WTC11 (cell line): ENCODE data around the gene VTA1. TPM values are rescaled to one million over a fixed set of nuclear protein-coding genes. Genes with fewer than 3 reads are reported as not detected.

Experiments
- ATAC-seq: fragments of 200-7000 bp; cut with Tn5 transposase; 2 replicates; pipeline ENCODE4 v1.10.0; 2021; ENCODE audit warnings: mild to moderate bottlenecking, moderate library complexity
- CTCF ChIA-PET: fragments of 300-600 bp; sonication (Branson Sonifier 250); formaldehyde crosslinking; loops from one replicate; lab custom pipeline; 2021; ENCODE audit warnings: antibody characterized with exemption; lab: Charles Lee
- POLR2A ChIA-PET: fragments of 350-600 bp; sonication (Branson Sonifier 250); formaldehyde crosslinking; loops from one replicate; lab custom pipeline; 2021; ENCODE audit warnings: antibody characterized with exemption; lab: Charles Lee
- DNase-seq: peaks from one replicate; pipeline ENCODE4 v3.0.0; 2021; ENCODE audit warnings: low spot score
- H3K27ac Mint-ChIP-seq: 2 replicates; pipeline ENCODE4 v1.8.0; 2021; ENCODE audit warnings: mixed read lengths
- H3K27me3 Mint-ChIP-seq: 2 replicates; pipeline ENCODE4 v1.8.0; 2021; ENCODE audit warnings: low read depth, mild to moderate bottlenecking, moderate library complexity, mixed read lengths
- H3K36me3 Mint-ChIP-seq: 2 replicates; pipeline ENCODE4 v1.8.0; 2021; ENCODE audit warnings: mixed read lengths
- H3K4me1 Mint-ChIP-seq: 2 replicates; pipeline ENCODE4 v1.8.0; 2022; ENCODE audit warnings: mixed read lengths
- H3K4me3 Mint-ChIP-seq: 2 replicates; pipeline ENCODE4 v1.8.0; 2021; ENCODE audit warnings: mild to moderate bottlenecking, moderate library complexity, mixed read lengths
- H3K9me3 Mint-ChIP-seq: 2 replicates; pipeline ENCODE4 v1.8.0; 2021; ENCODE audit warnings: mixed read lengths
- ATF3 ChIP-seq: sonication (generic); formaldehyde crosslinking; conservative IDR thresholded peaks from 2 replicates; pipeline ENCODE4 v1.8.1; 2022; ENCODE audit warnings: mild to moderate bottlenecking, missing genetic modification reagents
- E2F5 ChIP-seq: sonication (generic); formaldehyde crosslinking; IDR thresholded peaks from 2 replicates; pipeline ENCODE4 v1.8.1; 2022; ENCODE audit warnings: mild to moderate bottlenecking, moderate library complexity, missing genetic modification reagents
- ERG ChIP-seq: fragments of 250-450 bp; sonication (Bioruptor Pico); IDR thresholded peaks from 2 replicates; pipeline ENCODE4 v1.8.0; 2021; ENCODE audit warnings: mild to moderate bottlenecking
- HMGA2 ChIP-seq: fragments of 250-450 bp; sonication (Bioruptor Pico); IDR thresholded peaks from 2 replicates; pipeline ENCODE4 v1.4.0; 2021; ENCODE audit warnings: mild to moderate bottlenecking, moderate library complexity
- NFATC4 ChIP-seq: fragments of 250-450 bp; sonication (Bioruptor Pico); IDR thresholded peaks from 2 replicates; pipeline ENCODE4 v1.9.0; 2021; ENCODE audit warnings: mild to moderate bottlenecking
- NR2C2 ChIP-seq: sonication (generic); formaldehyde crosslinking; IDR thresholded peaks from 2 replicates; pipeline ENCODE4 v1.8.0; 2022; ENCODE audit warnings: mild to moderate bottlenecking, missing genetic modification reagents
- PREB ChIP-seq: sonication (generic); formaldehyde crosslinking; IDR thresholded peaks from 2 replicates; pipeline ENCODE4 v1.8.1; 2022; ENCODE audit warnings: mild to moderate bottlenecking, missing genetic modification reagents, moderate library complexity, borderline replicate concordance
- ZBTB43 ChIP-seq: sonication (generic); formaldehyde crosslinking; IDR thresholded peaks from 2 replicates; pipeline ENCODE4 v1.8.1; 2023; ENCODE audit warnings: mild to moderate bottlenecking, missing genetic modification reagents
- ZSCAN18 ChIP-seq: fragments of 250-450 bp; sonication (Bioruptor Pico); IDR thresholded peaks from 2 replicates; pipeline ENCODE4 v2.1.2; 2022; ENCODE audit warnings: mild to moderate bottlenecking, moderate library complexity
- total RNA-seq: library from RNA; stranded (reverse); gene quantifications from 3 replicates; pipeline ENCODE4 v1.2.3, GENCODE V29; 2021
- TF ChIP-seq, protein P1 (sequence below): sonication (generic); formaldehyde crosslinking; IDR thresholded peaks from 2 replicates; pipeline ENCODE4 v1.8.0; 2022; ENCODE audit warnings: mild to moderate bottlenecking, missing genetic modification reagents
- TF ChIP-seq, protein P2 (sequence below): sonication (generic); formaldehyde crosslinking; IDR thresholded peaks from 2 replicates; pipeline ENCODE4 v1.8.1; 2023; ENCODE audit warnings: mild to moderate bottlenecking, missing genetic modification reagents
- TF ChIP-seq, protein P3 (sequence below): sonication (generic); formaldehyde crosslinking; conservative IDR thresholded peaks from 2 replicates; pipeline ENCODE4 v1.8.1; 2023; ENCODE audit warnings: mild to moderate bottlenecking, low read depth, missing genetic modification reagents, moderate library complexity

VTA1 gene
- total RNA-seq, 1 experiment from 2014 or later, result 55.4 TPM

DNA sequence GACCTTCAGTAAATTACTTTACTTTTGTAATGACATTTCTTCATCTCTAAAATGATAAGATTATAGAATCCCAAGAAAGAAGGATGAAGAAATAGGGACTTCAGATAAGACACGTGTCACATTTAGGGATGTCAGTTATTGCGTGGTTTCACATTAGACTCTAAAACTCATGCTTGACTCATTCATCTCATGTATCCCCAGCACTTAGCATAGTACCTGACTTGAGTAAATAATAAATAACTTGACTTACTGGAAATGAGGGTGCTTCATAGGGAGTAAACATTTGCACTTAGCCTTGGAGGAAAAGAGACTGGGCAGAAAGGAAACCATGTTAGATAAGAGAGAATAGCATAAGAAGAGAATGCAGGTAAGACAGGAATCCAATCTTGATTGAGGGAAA is 37.2 kb downstream of the VTA1 start:
- DNase-seq, result no peak
- TF ChIP-seq ZSCAN18 (CRISPR knock-in tag), result no peak
- no peak for TF ChIP-seq HMGA2 (CRISPR knock-in tag)
- TF ChIP-seq, protein P1, sequence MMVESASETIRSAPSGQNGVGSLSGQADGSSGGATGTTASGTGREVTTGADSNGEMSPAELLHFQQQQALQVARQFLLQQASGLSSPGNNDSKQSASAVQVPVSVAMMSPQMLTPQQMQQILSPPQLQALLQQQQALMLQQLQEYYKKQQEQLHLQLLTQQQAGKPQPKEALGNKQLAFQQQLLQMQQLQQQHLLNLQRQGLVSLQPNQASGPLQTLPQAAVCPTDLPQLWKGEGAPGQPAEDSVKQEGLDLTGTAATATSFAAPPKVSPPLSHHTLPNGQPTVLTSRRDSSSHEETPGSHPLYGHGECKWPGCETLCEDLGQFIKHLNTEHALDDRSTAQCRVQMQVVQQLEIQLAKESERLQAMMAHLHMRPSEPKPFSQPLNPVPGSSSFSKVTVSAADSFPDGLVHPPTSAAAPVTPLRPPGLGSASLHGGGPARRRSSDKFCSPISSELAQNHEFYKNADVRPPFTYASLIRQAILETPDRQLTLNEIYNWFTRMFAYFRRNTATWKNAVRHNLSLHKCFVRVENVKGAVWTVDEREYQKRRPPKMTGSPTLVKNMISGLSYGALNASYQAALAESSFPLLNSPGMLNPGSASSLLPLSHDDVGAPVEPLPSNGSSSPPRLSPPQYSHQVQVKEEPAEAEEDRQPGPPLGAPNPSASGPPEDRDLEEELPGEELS (CRISPR knock-in tag), result no peak
- no peak for TF ChIP-seq ZBTB43
- no peak for TF ChIP-seq ERG (CRISPR knock-in tag)
- TF ChIP-seq, protein P2, sequence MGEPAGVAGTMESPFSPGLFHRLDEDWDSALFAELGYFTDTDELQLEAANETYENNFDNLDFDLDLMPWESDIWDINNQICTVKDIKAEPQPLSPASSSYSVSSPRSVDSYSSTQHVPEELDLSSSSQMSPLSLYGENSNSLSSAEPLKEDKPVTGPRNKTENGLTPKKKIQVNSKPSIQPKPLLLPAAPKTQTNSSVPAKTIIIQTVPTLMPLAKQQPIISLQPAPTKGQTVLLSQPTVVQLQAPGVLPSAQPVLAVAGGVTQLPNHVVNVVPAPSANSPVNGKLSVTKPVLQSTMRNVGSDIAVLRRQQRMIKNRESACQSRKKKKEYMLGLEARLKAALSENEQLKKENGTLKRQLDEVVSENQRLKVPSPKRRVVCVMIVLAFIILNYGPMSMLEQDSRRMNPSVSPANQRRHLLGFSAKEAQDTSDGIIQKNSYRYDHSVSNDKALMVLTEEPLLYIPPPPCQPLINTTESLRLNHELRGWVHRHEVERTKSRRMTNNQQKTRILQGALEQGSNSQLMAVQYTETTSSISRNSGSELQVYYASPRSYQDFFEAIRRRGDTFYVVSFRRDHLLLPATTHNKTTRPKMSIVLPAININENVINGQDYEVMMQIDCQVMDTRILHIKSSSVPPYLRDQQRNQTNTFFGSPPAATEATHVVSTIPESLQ, result no peak
- no peak for TF ChIP-seq PREB (CRISPR knock-in tag)
- TF ChIP-seq, protein P3, sequence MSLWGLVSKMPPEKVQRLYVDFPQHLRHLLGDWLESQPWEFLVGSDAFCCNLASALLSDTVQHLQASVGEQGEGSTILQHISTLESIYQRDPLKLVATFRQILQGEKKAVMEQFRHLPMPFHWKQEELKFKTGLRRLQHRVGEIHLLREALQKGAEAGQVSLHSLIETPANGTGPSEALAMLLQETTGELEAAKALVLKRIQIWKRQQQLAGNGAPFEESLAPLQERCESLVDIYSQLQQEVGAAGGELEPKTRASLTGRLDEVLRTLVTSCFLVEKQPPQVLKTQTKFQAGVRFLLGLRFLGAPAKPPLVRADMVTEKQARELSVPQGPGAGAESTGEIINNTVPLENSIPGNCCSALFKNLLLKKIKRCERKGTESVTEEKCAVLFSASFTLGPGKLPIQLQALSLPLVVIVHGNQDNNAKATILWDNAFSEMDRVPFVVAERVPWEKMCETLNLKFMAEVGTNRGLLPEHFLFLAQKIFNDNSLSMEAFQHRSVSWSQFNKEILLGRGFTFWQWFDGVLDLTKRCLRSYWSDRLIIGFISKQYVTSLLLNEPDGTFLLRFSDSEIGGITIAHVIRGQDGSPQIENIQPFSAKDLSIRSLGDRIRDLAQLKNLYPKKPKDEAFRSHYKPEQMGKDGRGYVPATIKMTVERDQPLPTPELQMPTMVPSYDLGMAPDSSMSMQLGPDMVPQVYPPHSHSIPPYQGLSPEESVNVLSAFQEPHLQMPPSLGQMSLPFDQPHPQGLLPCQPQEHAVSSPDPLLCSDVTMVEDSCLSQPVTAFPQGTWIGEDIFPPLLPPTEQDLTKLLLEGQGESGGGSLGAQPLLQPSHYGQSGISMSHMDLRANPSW (CRISPR knock-in tag), result no peak
- TF ChIP-seq ATF3 (CRISPR knock-in tag), result no peak
- no peak for TF ChIP-seq NFATC4 (CRISPR knock-in tag)
- no peak for TF ChIP-seq E2F5 (CRISPR knock-in tag)
- TF ChIP-seq NR2C2 (CRISPR knock-in tag), result no peak
- Mint-ChIP-seq H3K27ac (no peak overlapping the region), H3K9me3 (no peaks in the 10 kb centered on the region), H3K36me3 (no peaks in the 10 kb centered on the region), H3K4me1 (0 out of 2 replicates have a peak, but pooled peaks cover 7% of the 10 kb centered on the region), H3K27me3 (no peaks in the 10 kb centered on the region), H3K4me3 (no peak overlapping the region)
- ChIA-PET POLR2A (no interaction called here), CTCF (no interaction called here)
- no peak for ATAC-seq
